Loucy (cell line): Measurements from ENCODE around the gene C5orf34.

Experiments used
- H2AFZ ChIP-seq: fragments of 200-600 bp; sonication (generic); 2 replicates; pipeline ENCODE4 v1.6.0; 2016; ENCODE audit warnings: antibody characterized with exemption, mild to moderate bottlenecking, low read length, moderate library complexity
- H3F3A ChIP-seq: fragments of 200-600 bp; 2 replicates; pipeline ENCODE4 v1.6.0; 2016; ENCODE audit warnings: antibody characterized with exemption, low read depth, mild to moderate bottlenecking
- H3K27me3 ChIP-seq: fragments of 200-600 bp; sonication (generic); 2 replicates; pipeline ENCODE4 v1.6.1; 2014; ENCODE audit warnings: low read length, mild to moderate bottlenecking; ENCODE audit not compliant: insufficient read depth, poor library complexity, severe bottlenecking
- H3K36me3 ChIP-seq: fragments of 200-600 bp; sonication (generic); 2 replicates; pipeline ENCODE4 v1.6.1; 2016; ENCODE audit warnings: low read length; ENCODE audit not compliant: insufficient read depth
- H3K4me1 ChIP-seq: fragments of 200-600 bp; sonication (generic); 2 replicates; pipeline ENCODE4 v1.5.1; 2014; ENCODE audit warnings: low read length, mild to moderate bottlenecking; ENCODE audit not compliant: insufficient read depth, poor library complexity, severe bottlenecking
- H3K4me2 ChIP-seq: fragments of 200-600 bp; sonication (generic); 2 replicates; pipeline ENCODE4 v1.6.0; 2014; ENCODE audit warnings: antibody characterized with exemption, low read length, low read depth, mild to moderate bottlenecking; ENCODE audit not compliant: poor library complexity, severe bottlenecking
- H3K4me3 ChIP-seq: fragments of 200-600 bp; sonication (generic); 2 replicates; pipeline ENCODE4 v1.5.1; 2014; ENCODE audit warnings: low read length, mild to moderate bottlenecking, mixed read lengths; ENCODE audit not compliant: poor library complexity, severe bottlenecking
- H3K79me2 ChIP-seq: fragments of 200-600 bp; sonication (generic); 2 replicates; pipeline ENCODE4 v1.6.1; 2014; ENCODE audit warnings: low read length; ENCODE audit not compliant: insufficient read depth
- H3K9ac ChIP-seq: fragments of 200-600 bp; sonication (generic); 2 replicates; pipeline ENCODE4 v1.6.0; 2014; ENCODE audit warnings: mild to moderate bottlenecking, low read depth, low read length, moderate library complexity; ENCODE audit not compliant: poor library complexity, severe bottlenecking
- H3K9me2 ChIP-seq: fragments of 200-600 bp; sonication (generic); replicated peaks from 2 replicates; pipeline ENCODE4 v1.6.1; 2016; ENCODE audit warnings: low read depth, low read length, mixed read lengths
- H3K9me3 ChIP-seq: fragments of 200-600 bp; sonication (generic); 2 replicates; pipeline ENCODE4 v1.6.1; 2014; ENCODE audit warnings: mild to moderate bottlenecking, antibody characterized with exemption, low read length, low read depth; ENCODE audit not compliant: insufficient read depth
- H4K20me1 ChIP-seq: fragments of 200-600 bp; sonication (generic); 2 replicates; pipeline ENCODE4 v1.6.0; 2014; ENCODE audit warnings: antibody characterized with exemption, low read length, mild to moderate bottlenecking; ENCODE audit not compliant: insufficient read depth, poor library complexity, severe bottlenecking
- EZH2phosphoT487 ChIP-seq: fragments of 200-600 bp; IDR thresholded peaks from 2 replicates; pipeline ENCODE4 v1.6.1; 2018; ENCODE audit warnings: antibody characterized with exemption, mild to moderate bottlenecking, moderate library complexity, borderline replicate concordance
- TF ChIP-seq, protein P1 (sequence below): fragments of 200-600 bp; sonication (generic); conservative IDR thresholded peaks from 2 replicates; pipeline ENCODE4 v1.5.1; 2014; ENCODE audit warnings: mild to moderate bottlenecking, antibody characterized with exemption, low read length

C5orf34 gene

DNA sequence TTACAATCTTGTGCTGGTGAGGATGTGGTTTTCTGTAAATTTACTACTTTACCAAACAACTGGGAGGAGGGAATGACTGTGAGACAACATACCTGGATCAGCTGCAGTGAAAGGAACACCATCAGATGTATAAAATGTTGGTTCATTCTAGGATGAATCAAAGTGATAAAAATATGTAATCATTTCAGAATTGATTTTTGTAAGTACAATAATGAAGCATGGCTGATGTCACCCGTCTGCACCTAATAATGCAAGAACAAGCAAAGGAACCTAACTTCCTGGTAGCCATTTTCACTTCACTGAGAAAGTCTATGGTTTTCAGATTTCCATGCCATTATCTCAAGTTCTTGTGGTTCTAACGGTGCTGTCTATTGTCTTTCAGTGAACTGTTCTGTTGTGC lies 18.7 kb upstream of the C5orf34 start:
- no peaks in the 10 kb centered on the region for H3K4me1 ChIP-seq
- H3F3A ChIP-seq = no peaks in the 10 kb centered on the region
- H3K79me2 ChIP-seq = no peaks in the 10 kb centered on the region; the same call in 1 of the 2 replicates
- no peak overlapping the region for H2AFZ ChIP-seq
- no peak overlapping the region for H3K9ac ChIP-seq
- no peaks in the 10 kb centered on the region for H3K9me2 ChIP-seq
- peaks cover 100% of the 10 kb centered on the region for H3K36me3 ChIP-seq
- no peak for TF ChIP-seq EZH2phosphoT487
- TF ChIP-seq, protein P1, sequence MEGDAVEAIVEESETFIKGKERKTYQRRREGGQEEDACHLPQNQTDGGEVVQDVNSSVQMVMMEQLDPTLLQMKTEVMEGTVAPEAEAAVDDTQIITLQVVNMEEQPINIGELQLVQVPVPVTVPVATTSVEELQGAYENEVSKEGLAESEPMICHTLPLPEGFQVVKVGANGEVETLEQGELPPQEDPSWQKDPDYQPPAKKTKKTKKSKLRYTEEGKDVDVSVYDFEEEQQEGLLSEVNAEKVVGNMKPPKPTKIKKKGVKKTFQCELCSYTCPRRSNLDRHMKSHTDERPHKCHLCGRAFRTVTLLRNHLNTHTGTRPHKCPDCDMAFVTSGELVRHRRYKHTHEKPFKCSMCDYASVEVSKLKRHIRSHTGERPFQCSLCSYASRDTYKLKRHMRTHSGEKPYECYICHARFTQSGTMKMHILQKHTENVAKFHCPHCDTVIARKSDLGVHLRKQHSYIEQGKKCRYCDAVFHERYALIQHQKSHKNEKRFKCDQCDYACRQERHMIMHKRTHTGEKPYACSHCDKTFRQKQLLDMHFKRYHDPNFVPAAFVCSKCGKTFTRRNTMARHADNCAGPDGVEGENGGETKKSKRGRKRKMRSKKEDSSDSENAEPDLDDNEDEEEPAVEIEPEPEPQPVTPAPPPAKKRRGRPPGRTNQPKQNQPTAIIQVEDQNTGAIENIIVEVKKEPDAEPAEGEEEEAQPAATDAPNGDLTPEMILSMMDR = no peak
- H3K4me2 ChIP-seq = no peak overlapping the region
- H4K20me1 ChIP-seq = peaks cover 15% of the 10 kb centered on the region
- H3K4me3 ChIP-seq = no peak overlapping the region
- no peaks in the 10 kb centered on the region for H3K9me3 ChIP-seq
- no peaks in the 10 kb centered on the region for H3K27me3 ChIP-seq

- Histone ChIP-seq H3K9me3 (no peaks in the 10 kb centered on the region), H3F3A (no peaks in the 10 kb centered on the region), H3K79me2 (no peaks in the 10 kb centered on the region), H3K27me3 (no peaks in the 10 kb centered on the region), H3K9ac (no peak overlapping the region), H3K4me1 (no peaks in the 10 kb centered on the region), H2AFZ (no peak overlapping the region), H3K4me3 (no peak overlapping the region), H3K4me2 (no peak overlapping the region), H4K20me1 (peaks cover 8% of the 10 kb centered on the region), H3K36me3 (peaks cover 89% of the 10 kb centered on the region), H3K9me2 (no peaks in the 10 kb centered on the region)
- TF ChIP-seq EZH2phosphoT487 = no peak
- TF ChIP-seq, protein P1 = no peak
Observed at GRCh38 chr5:43530648-43531047, 15.7 kb upstream of the C5orf34 start.

DNA sequence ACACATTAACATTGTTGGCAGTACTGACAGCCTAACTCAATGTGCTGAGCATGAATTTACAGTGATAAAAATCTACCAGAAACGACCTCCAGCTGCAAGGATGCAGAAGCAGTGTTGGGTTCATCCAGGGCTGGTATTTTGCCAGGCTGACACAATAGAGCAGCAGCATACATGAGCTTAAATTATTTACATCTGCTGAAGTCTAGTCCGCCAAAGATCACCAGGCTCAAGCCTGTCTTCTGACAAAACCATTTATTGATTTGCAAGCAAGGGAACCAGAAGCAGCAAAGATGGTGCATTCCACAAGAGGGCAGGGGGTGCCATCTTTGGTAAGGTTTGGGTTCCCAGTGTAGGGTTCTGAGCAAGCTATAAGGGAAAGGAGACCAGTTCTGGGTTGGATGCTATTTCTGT lies 8.7 kb upstream of the C5orf34 start:
- Histone ChIP-seq H3K36me3 (peaks cover 38% of the 10 kb centered on the region), H3K4me3 (no peak overlapping the region), H3K27me3 (no peaks in the 10 kb centered on the region), H4K20me1 (no peaks in the 10 kb centered on the region), H3K4me2 (no peak overlapping the region), H3F3A (no peaks in the 10 kb centered on the region), H3K9me2 (no peaks in the 10 kb centered on the region), H2AFZ (no peak overlapping the region), H3K79me2 (no peaks in the 10 kb centered on the region), H3K9ac (no peak overlapping the region), H3K9me3 (no peaks in the 10 kb centered on the region), H3K4me1 (no peaks in the 10 kb centered on the region)
- TF ChIP-seq, protein P1 = no peak
- no peak for TF ChIP-seq EZH2phosphoT487
